Measurements from ENCODE around the gene KLF6. TPM values are rescaled to one million over a fixed set of nuclear protein-coding genes. Genes with fewer than 3 reads are reported as not detected.

KLF6 gene
- total RNA-seq, 4 donors from 2014 or later = 23.3 to 84.7 (median 49.8) TPM

DNA sequence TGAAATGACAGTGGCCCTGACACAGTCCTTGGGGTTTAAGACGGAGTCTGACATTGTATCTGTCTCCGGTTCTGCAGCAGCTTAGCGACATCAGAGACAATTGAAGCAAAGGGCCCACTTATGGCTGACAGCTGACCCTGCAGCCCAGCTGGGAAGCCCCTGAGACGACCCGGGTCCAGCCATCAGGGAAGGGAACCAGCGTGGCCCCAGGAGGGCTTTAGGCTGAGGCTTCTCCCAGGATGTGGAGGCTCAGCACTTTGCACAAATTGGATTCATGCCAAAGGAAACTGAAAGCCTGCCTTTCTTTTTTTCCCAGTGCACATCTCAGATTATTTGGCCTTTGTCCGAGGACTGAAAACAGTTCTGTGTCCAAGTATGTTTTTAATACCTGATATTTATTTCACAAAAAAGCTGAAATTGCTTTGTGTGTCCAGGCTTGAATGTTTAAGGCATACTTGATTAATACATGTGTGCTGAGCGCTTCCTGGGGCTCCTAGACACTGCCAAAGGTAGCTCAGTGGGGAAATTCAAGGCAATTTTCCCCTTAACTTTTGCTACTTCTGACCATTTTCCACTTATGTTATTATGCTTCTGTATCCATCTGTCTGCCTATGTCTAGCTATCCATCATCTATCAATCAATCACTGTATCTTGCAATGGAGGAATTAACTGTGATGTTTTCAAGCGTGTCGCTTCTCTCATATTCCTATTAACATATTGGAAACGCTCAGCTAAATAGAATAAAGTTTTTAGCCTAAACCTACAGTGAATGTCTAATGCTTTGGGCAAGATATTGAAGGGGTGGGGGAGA, 34.8 kb downstream of the KLF6 start:
- peak overlapping the region; percentile 13 to 60 (median 42) for H3K4me3 ChIP-seq
- H3K27me3 ChIP-seq = no peaks in the 10 kb centered on the region
- H3K36me3 ChIP-seq = no peaks in the 10 kb centered on the region
- in situ Hi-C loops (cut with MboI; ENCODE audit: low sequenced_read_pairs in 4 of 4) (no loop called here), intact Hi-C loops (cut with DNase I; ENCODE audit: low total_unique reads) (loop anchor here (1.0 kb wide), 1 partner anchor 25 kb away; no protein-coding TSS in a partner anchor)
- TF ChIP-seq POLR2A (IDR thresholded peaks at IDR 0.05) = no peak
- TF ChIP-seq, protein P1, sequence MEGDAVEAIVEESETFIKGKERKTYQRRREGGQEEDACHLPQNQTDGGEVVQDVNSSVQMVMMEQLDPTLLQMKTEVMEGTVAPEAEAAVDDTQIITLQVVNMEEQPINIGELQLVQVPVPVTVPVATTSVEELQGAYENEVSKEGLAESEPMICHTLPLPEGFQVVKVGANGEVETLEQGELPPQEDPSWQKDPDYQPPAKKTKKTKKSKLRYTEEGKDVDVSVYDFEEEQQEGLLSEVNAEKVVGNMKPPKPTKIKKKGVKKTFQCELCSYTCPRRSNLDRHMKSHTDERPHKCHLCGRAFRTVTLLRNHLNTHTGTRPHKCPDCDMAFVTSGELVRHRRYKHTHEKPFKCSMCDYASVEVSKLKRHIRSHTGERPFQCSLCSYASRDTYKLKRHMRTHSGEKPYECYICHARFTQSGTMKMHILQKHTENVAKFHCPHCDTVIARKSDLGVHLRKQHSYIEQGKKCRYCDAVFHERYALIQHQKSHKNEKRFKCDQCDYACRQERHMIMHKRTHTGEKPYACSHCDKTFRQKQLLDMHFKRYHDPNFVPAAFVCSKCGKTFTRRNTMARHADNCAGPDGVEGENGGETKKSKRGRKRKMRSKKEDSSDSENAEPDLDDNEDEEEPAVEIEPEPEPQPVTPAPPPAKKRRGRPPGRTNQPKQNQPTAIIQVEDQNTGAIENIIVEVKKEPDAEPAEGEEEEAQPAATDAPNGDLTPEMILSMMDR (IDR thresholded peaks at IDR 0.05 in 4 of 5, conservative IDR thresholded peaks at IDR 0.05 in 1 of 5) = no peak
- peak; percentile 43 to 54 for ATAC-seq
- H3K27ac ChIP-seq = peak overlapping the region; percentile 73 to 93 (median 90)
- peaks cover 34 to 40% of the 10 kb centered on the region in 2 donors for H3K4me1 ChIP-seq
- H3K9me3 ChIP-seq = no peaks in the 10 kb centered on the region
- DNase-seq = peak in 1 of 2 donors; percentile 40

DNA sequence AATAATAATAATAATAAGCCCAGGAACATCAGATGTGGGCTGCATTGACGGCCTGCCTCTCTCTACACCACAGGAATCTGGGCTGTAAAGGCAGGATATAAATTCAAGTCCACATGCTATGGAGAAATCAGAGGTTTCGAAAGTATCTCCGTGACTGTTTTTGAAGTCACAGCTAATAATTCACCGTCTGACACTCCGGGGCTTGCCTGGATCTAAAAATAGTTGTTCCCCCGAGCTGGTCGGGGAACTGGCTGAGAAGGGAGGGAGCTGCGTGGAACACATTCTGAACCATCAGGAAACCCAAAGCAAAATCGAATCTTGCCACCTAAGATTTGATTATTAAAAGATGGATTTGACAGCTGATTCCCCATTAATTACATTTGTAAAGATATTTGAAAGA, 35.4 kb downstream of the KLF6 start:
- in situ Hi-C loops (cut with MboI; ENCODE audit: low sequenced_read_pairs in 4 of 4) = no loop called here
- peaks cover 34 to 41% of the 10 kb centered on the region in 2 donors for H3K4me1 ChIP-seq
- TF ChIP-seq, protein P1 (IDR thresholded peaks at IDR 0.05 in 4 of 5, conservative IDR thresholded peaks at IDR 0.05 in 1 of 5) = no peak
- peak; percentile 88 for TF ChIP-seq POLR2A (IDR thresholded peaks at IDR 0.05)
- DNase-seq (peak; percentile 82 to 87), ATAC-seq (peak; percentile 92 to 94)
- H3K4me3 ChIP-seq = peak overlapping the region; percentile 13 to 60 (median 42)
- no peaks in the 10 kb centered on the region for H3K27me3 ChIP-seq
- H3K36me3 ChIP-seq = no peaks in the 10 kb centered on the region
- intact Hi-C loops (cut with DNase I; ENCODE audit: low total_unique reads) = loop anchor here (1.0 to 10.0 kb wide), 6 partner anchors 28 to 1025 kb away; no protein-coding TSS in a partner anchor
- peak overlapping the region; percentile 73 to 93 (median 90) for H3K27ac ChIP-seq
- no peaks in the 10 kb centered on the region for H3K9me3 ChIP-seq

DNA sequence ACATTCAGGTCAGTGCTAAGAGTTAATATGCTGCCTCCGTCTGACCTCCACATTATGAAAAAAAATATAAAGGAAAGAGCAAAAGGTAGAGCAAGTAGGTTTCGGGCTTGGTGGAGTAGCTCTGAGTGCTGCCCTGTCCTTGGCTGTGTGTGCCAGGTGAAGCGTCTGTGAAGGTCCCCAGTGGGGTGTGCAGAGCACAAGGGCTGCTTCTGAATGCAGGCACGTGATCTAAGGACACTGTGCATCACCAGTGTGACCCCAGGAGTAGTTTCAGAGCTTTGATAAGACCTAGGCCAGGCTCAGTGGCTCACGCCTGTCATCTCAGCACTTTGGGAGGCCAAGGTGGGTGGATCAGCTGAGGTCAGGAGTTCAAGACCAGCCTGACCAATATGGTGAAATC, 36.0 kb downstream of the KLF6 start:
- Histone ChIP-seq H3K4me3 (no peak overlapping the region), H3K9me3 (no peaks in the 10 kb centered on the region), H3K27me3 (no peaks in the 10 kb centered on the region), H3K27ac (peak overlapping the region; percentile 73 to 93 (median 90)), H3K4me1 (peaks cover 34 to 41% of the 10 kb centered on the region in 2 donors), H3K36me3 (no peaks in the 10 kb centered on the region)
- in situ Hi-C loops (cut with MboI; ENCODE audit: low sequenced_read_pairs in 4 of 4) = no loop called here
- no peak for ATAC-seq
- no peak for DNase-seq
- TF ChIP-seq, protein P1 (IDR thresholded peaks at IDR 0.05 in 4 of 5, conservative IDR thresholded peaks at IDR 0.05 in 1 of 5) = no peak
- TF ChIP-seq POLR2A (IDR thresholded peaks at IDR 0.05) = no peak
- intact Hi-C loops (cut with DNase I; ENCODE audit: low total_unique reads) = loop anchor here (1.0 to 10.0 kb wide), 6 partner anchors 28 to 1026 kb away; no protein-coding TSS in a partner anchor

DNA sequence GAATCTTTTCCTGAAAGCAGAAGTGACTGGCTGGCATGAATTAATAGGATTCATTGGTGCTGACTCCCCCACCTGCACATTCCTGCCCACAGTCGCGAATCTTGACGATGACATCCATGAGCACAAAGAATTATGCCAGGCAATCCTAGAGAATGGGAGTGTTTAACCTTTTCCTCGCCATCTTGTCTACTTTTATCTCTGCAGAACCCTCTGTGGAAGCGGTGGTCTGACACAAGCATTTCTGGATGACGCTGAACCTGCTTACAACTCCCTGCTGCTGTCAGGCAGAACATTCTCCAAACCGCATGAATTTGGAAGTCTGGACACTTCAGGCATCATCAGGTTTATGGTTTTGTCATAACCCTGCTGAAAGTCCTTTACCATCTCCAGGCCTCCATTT, 36.5 kb downstream of the KLF6 start:
- Histone ChIP-seq H3K9me3 (no peaks in the 10 kb centered on the region), H3K4me3 (no peak overlapping the region), H3K4me1 (peaks cover 34 to 41% of the 10 kb centered on the region in 2 donors), H3K36me3 (no peaks in the 10 kb centered on the region), H3K27ac (peak overlapping the region; percentile 73 to 93 (median 90)), H3K27me3 (no peaks in the 10 kb centered on the region)
- intact Hi-C loops (cut with DNase I; ENCODE audit: low total_unique reads) = loop anchor here (2.0 to 10.0 kb wide), 5 partner anchors 34 to 1026 kb away; no protein-coding TSS in a partner anchor
- ATAC-seq = no peak
- no peak for DNase-seq
- TF ChIP-seq, protein P1 (IDR thresholded peaks at IDR 0.05 in 4 of 5, conservative IDR thresholded peaks at IDR 0.05 in 1 of 5) = no peak
- no peak for TF ChIP-seq POLR2A (IDR thresholded peaks at IDR 0.05)
- in situ Hi-C loops (cut with MboI; ENCODE audit: low sequenced_read_pairs in 4 of 4) = no loop called here

Data from gastrocnemius medialis (tissue), 4 donors.